OCI-LY7 (cell line): ENCODE measurements around the gene RAB7A.

Source experiments
- CTCF ChIP-seq: fragments of 200-600 bp; sonication (generic); conservative IDR thresholded peaks from 2 replicates; pipeline ENCODE4 v1.5.1; 2014; ENCODE audit warnings: mild to moderate bottlenecking, antibody characterized with exemption, low read length, moderate library complexity, mixed read lengths
- EZH2phosphoT487 ChIP-seq: fragments of 200-600 bp; sonication (generic); IDR thresholded peaks from 2 replicates; pipeline ENCODE4 v1.6.1; 2018; ENCODE audit warnings: low read depth, borderline replicate concordance, mild to moderate bottlenecking, mixed run types, antibody characterized with exemption, low read length, moderate library complexity, mixed read lengths

GRCh38 chr3:128807186-128807830 lies 81.3 kb downstream of the RAB7A start:
- no peak for TF ChIP-seq CTCF
- TF ChIP-seq EZH2phosphoT487: no peak
